ENCODE data around the gene TRAPPC2L.

- TF ChIP-seq CTCF (IDR thresholded peaks at IDR 0.05) (no peak), POLR2A (IDR thresholded peaks at IDR 0.05) (no peak), POLR2AphosphoS5 (IDR thresholded peaks at IDR 0.05) (no peak)
These were observed 1.2 kb upstream of the TRAPPC2L start for GRCh38 chr16:88855736-88856121.
